Measurements from ENCODE around the gene FGD3.

DNA sequence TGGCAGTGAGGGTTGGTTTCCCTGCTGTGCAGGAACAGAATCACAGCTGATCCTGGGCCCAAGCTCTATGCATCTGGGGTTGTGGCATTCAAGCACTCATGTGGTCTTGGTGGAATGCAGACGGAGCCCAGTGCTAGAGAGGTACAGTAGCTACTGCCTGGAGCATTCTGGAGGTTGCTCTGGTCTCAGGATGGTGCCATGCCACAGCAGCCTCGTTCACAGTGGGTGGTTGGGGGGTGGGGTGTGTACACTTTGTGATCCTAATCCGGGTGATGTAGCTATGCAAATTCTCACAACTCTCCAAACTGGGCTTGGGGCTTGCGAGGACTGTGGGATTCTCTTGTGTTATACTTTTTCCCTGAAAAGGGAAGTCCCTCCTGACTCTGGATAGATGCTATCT is 45.2 kb downstream of the FGD3 start:
- TF ChIP-seq SUZ12 (IDR thresholded peaks at IDR 0.05; ENCODE audit: extremely low read depth, insufficient read depth, insufficient read length) (no peak), ZNF274 (IDR thresholded peaks at IDR 0.05; ENCODE audit: low read depth, low read length) (no peak)
